Stimulated activated CD4-positive, alpha-beta T cell treated with anti-CD3 and anti-CD28 coated beads, Interleukin-1b, Interleukin-23, amount 100 ng/mL, for 48 hours (primary cell): ENCODE measurements around the gene VDAC1.
"Not testable (repeated sequence)": the region's sequence is repeated elsewhere in the genome, so short reads cannot be mapped to it uniquely, and the experiment has no call there.

Source experiments
- DNase-seq: peaks from one replicate; pipeline ENCODE4 v3.0.0-alpha.2; 2020

Gene VDAC1

GRCh38 chr5:134004626-134005416 lies at the start of gene VDAC1:
VDAC1 (minus strand) TSS chr5:134004975; CDS start chr5:133993012, 11,963 bp downstream.
- peak; percentile 85 for DNase-seq

GRCh38 chr5:134053840-134054338 lies 49.1 kb upstream of the VDAC1 start:
- DNase-seq, result no peak

- DNase-seq, result no peak
Observed at GRCh38 chr5:134053314-134053839, 48.6 kb upstream of the VDAC1 start.

GRCh38 chr5:134051305-134051704 lies 46.5 kb upstream of the VDAC1 start:
- peak; percentile 24 for DNase-seq

- no peak for DNase-seq
Observed at GRCh38 chr5:134048864-134049263, 44.1 kb upstream of the VDAC1 start.

GRCh38 chr5:134047687-134048056 lies 42.9 kb upstream of the VDAC1 start:
- DNase-seq, result no peak

GRCh38 chr5:134046801-134047686 lies 42.3 kb upstream of the VDAC1 start:
- no peak for DNase-seq

GRCh38 chr5:134046330-134046729 lies 41.6 kb upstream of the VDAC1 start:
- DNase-seq, result no peak

GRCh38 chr5:134043793-134044792 lies 39.3 kb upstream of the VDAC1 start:
- no peak for DNase-seq

- DNase-seq, result no peak
Observed at GRCh38 chr5:134041570-134042411, 37.0 kb upstream of the VDAC1 start.

GRCh38 chr5:134038138-134038537 lies 33.4 kb upstream of the VDAC1 start:
- no peak for DNase-seq

GRCh38 chr5:134037160-134037559 lies 32.4 kb upstream of the VDAC1 start:
- no peak for DNase-seq

GRCh38 chr5:134034326-134034725 lies 29.6 kb upstream of the VDAC1 start:
- no peak for DNase-seq

GRCh38 chr5:134030303-134030964 lies 25.7 kb upstream of the VDAC1 start:
- not testable (repeated sequence) for DNase-seq

GRCh38 chr5:134029156-134029555 lies 24.4 kb upstream of the VDAC1 start:
- no peak for DNase-seq

GRCh38 chr5:134028496-134028895 lies 23.7 kb upstream of the VDAC1 start:
- DNase-seq, result no peak

- DNase-seq, result no peak
Observed at GRCh38 chr5:134027288-134027615, 22.5 kb upstream of the VDAC1 start.

- peak; percentile 57 for DNase-seq
Observed at GRCh38 chr5:134026521-134027287, 21.9 kb upstream of the VDAC1 start.

- no peak for DNase-seq
Observed at GRCh38 chr5:134025786-134026185, 21.0 kb upstream of the VDAC1 start.

GRCh38 chr5:134024811-134025210 lies 20.0 kb upstream of the VDAC1 start:
- no peak for DNase-seq
